ENCODE results near the gene FBF1.
A peak's percentile ranks its signal among the peaks of the same experiment; 100 is the strongest.

The FBF1 gene

GRCh38 chr17:75950855-75951554 is 10.2 kb upstream of the FBF1 start:
- peak; percentile 42 for DNase-seq

- no peak for DNase-seq
These were observed 9.6 kb upstream of the FBF1 start for GRCh38 chr17:75950421-75950820.

GRCh38 chr17:75945211-75945610 is 4.4 kb upstream of the FBF1 start:
- DNase-seq = no peak

- no peak for DNase-seq
These were observed 2.6 kb upstream of the FBF1 start for GRCh38 chr17:75943491-75943890.

- no peak for DNase-seq
These were observed 1.6 kb upstream of the FBF1 start for GRCh38 chr17:75942473-75942872.

GRCh38 chr17:75941442-75941819 is 589 bp upstream of the FBF1 start:
- DNase-seq = no peak

- DNase-seq = no peak
These were observed 3.2 kb downstream of the FBF1 start for GRCh38 chr17:75937652-75938051.

- DNase-seq = no peak
These were observed 7.0 kb downstream of the FBF1 start for GRCh38 chr17:75933808-75934207.

- no peak for DNase-seq
These were observed 8.0 kb downstream of the FBF1 start for GRCh38 chr17:75932852-75933251.

GRCh38 chr17:75931062-75931461 is 9.8 kb downstream of the FBF1 start:
- DNase-seq = no peak

GRCh38 chr17:75927286-75927922 is 13.4 kb downstream of the FBF1 start:
- no peak for DNase-seq

GRCh38 chr17:75926456-75926855 is 14.4 kb downstream of the FBF1 start:
- DNase-seq = no peak

GRCh38 chr17:75925912-75926311 is 14.9 kb downstream of the FBF1 start:
- DNase-seq = no peak

GRCh38 chr17:75925103-75925502 is 15.7 kb downstream of the FBF1 start:
- DNase-seq = no peak

- no peak for DNase-seq
These were observed 17.6 kb downstream of the FBF1 start for GRCh38 chr17:75922963-75923874.

GRCh38 chr17:75922173-75922961 is 18.5 kb downstream of the FBF1 start:
- DNase-seq = no peak

- DNase-seq = no peak
These were observed 19.2 kb downstream of the FBF1 start for GRCh38 chr17:75921596-75921995.

GRCh38 chr17:75920045-75920560 is 20.7 kb downstream of the FBF1 start:
- DNase-seq = no peak

- no peak for DNase-seq
These were observed 21.2 kb downstream of the FBF1 start for GRCh38 chr17:75919611-75920010.

GRCh38 chr17:75917917-75918445 is 22.9 kb downstream of the FBF1 start:
- peak; percentile 21 for DNase-seq

- peak; percentile 26 for DNase-seq
These were observed 23.5 kb downstream of the FBF1 start for GRCh38 chr17:75917141-75917916.

- DNase-seq = peak; percentile 25
These were observed 25.6 kb downstream of the FBF1 start for GRCh38 chr17:75915268-75915667.
